HG03378 (cell line): ENCODE measurements around the gene ZNF598.
"Not testable (repeated sequence)": the region's sequence is repeated elsewhere in the genome, so short reads cannot be mapped to it uniquely, and the experiment has no call there.

ENCODE experiments used
- ATAC-seq: cut with Tn5 transposase; IDR thresholded peaks from one replicate; pipeline ENCODE4 v1.9.1; 2021; ENCODE audit warnings: mild to moderate bottlenecking, moderate library complexity; ENCODE audit not compliant: unreplicated experiment

ZNF598 gene

DNA sequence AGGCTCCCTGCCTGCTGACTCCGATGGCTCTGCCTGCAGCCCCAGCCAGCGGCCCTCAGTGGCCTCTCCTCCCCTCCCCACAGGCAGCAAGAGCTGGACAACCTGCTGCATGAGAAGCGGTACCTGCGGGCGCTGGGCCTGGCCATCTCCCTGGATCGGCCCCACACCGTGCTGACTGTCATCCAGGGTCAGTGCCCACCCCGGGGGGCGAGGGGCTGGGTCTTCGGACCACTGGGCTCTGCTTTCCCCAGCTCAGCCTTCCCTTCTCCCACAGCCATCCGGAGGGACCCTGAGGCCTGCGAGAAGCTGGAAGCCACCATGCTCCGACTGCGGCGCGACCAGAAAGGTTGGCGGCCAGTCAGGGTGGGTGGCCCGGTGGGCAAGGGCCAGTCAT is 31.7 kb downstream of the ZNF598 start:
- ATAC-seq: no peak

DNA sequence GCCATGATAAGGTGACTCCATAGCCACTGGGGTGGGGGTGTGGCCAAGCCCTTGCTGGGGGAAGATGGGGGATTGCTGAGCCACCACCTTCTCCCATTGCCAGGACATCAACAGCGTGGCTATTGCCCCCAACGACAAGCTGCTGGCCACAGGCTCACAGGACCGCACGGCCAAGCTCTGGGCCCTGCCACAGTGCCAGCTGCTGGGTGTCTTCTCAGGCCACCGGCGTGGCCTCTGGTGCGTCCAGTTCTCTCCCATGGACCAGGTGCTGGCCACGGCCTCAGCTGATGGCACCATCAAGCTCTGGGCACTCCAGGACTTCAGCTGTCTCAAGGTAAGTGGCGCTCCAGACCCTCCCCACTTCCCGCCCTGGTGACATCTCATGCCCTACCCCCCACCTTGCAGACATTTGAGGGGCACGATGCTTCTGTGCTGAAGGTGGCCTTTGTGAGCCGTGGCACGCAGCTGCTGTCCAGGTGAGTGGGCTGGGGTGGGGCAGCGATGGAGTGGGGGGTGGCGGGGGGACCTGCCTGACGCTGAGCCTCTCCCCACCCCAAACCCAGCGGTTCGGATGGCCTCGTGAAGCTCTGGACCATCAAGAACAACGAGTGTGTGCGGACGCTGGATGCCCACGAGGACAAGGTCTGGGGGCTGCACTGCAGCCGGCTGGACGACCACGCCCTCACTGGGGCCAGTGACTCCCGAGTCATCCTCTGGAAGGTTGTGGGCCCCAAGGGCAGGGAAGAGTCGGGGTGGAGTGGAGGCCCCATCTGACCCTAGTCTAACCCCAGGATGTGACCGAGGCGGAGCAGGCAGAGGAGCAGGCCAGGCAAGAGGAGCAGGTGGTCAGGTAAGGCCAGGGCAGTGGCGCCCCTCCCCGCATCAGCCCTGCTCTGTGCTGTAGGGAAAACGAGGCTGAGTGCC is 32.4 kb downstream of the ZNF598 start:
- no peak for ATAC-seq

DNA sequence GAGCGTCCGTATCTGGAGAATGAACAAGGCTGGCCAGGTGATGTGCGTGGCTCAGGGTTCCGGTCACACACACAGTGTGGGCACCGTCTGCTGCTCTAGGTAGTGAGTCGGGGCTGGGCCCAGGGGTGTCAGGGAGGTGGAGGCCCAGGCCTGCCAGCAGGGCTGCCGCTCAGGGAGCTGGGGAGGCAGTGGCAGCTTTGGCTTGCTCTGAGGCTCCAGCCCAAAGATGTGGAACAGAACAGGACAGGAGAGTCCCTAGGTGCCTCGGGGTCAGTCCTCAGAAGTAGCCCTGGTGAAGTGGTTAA is 33.5 kb downstream of the ZNF598 start:
- no peak for ATAC-seq

DNA sequence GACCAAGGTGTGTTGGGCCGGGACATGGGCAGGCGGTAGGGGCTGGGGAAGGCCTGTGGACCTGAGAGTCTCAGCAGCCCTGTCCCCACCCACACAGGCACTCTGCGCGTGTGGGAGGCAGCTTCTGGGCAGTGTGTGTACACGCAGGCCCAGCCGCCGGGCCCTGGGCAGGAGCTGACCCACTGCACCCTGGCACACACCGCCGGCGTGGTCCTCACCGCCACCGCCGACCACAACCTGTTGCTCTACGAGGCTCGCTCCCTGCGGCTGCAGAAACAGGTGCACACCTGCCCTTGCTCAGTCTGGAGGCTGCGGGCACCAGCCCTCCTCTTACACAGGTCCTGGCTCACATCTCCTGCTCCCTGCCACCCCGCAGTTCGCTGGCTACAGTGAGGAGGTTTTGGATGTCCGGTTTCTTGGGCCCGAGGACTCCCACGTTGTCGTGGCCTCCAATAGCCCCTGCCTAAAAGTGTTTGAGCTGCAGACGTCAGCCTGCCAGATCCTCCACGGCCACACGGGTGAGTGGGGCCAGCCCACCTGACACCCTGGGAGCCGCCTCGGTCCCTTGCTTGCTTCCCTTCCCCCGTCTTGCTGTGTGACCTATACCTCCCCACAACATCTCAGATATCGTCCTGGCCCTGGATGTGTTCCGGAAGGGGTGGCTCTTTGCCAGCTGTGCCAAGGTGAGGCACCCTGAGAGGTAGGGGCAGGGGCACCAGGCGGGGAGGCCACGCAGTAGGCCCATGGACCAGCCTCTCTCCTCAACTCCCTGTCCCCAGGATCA is 34.0 kb downstream of the ZNF598 start:
- no peak for ATAC-seq

DNA sequence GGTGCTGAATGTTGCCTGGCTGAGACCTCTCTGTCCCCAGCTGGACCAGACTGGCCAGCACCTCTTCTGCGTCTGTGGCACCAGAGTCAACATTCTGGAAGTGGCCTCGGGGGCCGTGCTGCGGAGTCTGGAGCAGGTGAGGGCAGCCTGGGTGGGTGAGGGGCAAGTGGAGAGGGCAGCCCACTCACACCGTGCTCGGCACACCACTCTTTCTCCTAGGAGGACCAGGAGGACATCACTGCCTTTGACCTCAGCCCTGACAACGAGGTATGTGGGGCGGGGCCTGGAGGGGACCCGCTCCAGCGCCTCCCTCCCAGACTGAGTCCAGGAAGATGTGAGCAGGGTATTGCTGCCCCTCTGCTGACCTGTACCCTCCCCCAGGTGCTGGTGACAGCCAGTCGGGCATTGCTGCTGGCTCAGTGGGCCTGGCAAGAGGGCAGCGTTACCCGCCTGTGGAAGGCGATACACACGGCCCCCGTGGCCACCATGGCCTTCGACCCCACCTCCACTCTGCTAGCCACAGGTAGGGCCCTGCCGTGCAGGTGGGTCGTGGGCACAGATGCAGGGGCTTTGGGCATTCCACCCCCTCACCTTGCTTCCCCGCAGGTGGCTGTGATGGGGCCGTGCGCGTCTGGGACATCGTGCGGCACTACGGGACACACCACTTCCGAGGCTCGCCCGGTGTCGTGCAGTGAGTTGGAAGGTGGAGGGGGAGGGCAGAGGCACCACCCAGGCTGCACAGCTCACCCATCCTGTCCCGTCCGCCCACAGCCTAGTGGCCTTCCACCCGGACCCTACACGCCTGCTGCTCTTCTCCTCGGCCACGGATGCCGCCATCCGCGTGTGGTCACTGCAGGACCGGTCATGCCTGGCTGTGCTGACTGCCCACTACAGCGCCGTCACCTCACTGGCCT is 35.2 kb downstream of the ZNF598 start:
- no peak for ATAC-seq

DNA sequence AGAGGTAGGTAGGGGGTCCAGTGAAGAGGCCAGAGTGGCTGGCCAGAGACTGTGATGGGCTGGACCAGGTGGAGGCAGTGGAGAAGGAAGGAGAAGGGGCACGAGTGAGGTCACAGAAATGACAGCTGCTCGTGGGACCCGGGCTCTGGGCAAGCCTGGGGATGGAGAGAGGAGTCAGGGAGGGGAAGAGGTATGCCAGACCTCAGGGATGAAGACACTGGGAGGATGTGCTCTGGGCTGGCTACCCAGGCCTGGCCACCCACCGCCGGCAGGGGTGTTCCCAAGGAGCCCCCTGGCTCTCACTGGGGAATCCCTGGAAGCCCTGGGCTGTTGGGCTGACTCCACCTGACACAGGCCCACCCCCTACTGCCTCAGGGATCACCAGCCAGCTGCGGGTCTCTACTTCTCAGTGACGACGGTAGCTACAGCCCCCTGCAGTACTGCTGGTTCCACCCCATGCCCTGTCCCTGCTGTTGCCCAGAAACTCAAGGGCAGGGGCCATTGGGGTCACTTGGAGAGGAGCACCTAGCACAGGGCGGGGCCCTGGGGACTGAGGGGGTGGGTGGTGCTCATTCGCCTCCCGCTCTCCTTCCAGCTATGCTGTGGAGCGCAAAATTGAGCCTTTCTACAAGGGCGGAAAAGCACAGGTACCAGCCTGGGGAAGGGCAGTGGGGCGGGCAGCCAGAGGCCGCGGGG is 36.0 kb downstream of the ZNF598 start:
- ATAC-seq: no peak

DNA sequence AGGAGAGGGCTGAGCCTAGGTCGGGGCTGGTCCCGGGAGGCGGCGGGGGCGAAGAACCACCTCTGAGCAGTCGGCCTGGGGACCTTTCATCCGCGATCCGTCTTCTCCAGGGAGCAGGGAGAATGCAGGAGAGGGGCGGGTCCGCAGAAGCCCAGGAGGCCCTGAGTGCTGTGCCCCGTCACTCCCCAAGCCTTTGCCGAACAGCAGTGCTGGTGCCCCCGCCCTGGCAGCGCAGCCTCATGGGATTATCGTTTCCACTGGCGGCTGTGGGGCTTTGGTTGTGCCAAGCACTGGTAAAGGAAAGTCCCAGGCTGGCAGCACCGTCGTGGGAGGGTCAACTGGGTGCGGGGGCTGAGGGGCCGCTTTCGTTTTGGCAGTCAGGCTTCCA is 37.1 kb downstream of the ZNF598 start:
- ATAC-seq: no peak

DNA sequence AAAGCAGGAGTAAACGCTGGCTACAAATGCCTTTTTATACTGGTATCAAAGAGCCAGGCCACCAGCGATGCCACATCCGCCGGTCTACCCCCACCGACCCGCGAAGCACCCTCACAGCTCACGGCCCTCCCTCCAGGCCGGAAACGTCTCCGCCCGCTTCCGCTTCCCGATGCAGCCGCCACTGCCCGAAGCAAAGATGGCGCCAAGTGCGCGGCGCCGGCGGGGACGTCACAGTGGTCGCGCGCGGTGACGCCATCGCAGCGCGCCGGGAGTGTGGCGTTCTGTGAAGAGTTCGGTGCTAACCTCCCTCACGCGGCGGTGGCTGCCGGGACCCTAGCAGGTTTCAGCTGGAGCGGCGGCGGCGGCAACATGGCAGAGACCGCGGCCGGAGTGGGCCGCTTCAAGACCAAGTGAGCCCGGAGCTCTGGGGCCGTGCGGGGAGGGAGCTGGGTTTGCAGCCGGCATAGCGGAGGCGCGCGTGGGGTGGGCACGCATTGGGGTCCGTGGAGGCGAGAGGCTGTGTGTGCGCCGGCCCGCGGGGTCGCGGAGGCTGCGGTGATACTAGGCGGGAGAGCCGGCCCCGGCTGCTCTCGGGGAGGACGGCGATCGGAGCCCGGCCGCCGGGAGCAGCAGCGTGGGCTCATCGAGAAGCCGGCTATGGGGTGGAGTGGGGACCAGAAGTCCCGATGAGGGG is 37.7 kb downstream of the ZNF598 start, which contains the start of gene TBL3:
Gene TBL3, plus strand, starts transcription at position 258 of the 694 bp plus-strand sequence. Its CDS starts 112 bp downstream, at position 370.
- ATAC-seq: peak; percentile 58

DNA sequence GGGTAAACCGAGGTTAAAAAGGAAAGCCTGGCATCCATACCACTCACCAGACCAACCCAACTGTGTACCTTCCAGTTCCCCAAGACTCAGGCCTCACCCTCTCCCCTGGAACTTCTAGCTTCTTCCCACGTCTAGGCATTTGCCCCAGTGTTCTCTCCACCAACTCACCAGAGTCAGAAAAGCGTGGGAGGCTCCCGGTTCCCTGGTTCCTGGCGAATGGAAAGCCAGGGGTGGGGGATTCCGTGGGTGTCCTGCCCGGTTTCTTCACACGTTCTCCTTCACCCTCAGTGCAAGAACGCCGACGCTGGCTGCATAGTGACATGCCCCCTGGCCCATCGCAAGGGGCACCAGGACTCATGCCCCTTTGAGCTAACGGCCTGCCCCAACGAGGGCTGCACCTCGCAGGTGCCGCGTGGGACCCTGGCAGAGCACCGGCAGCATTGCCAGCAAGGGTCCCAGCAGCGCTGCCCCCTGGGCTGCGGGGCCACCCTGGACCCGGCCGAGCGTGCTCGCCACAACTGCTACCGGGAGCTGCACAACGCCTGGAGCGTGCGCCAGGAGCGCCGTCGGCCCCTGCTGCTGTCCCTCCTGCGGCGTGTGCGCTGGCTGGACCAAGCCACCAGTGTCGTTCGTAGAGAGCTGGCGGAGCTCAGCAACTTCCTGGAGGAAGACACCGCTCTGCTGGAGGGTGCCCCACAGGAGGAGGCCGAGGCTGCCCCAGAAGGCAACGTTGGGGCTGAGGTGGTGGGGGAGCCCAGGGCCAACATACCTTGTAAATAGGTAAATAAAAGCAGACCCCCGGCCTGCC is 41.3 kb downstream of the ZNF598 start:
- no peak for ATAC-seq

DNA sequence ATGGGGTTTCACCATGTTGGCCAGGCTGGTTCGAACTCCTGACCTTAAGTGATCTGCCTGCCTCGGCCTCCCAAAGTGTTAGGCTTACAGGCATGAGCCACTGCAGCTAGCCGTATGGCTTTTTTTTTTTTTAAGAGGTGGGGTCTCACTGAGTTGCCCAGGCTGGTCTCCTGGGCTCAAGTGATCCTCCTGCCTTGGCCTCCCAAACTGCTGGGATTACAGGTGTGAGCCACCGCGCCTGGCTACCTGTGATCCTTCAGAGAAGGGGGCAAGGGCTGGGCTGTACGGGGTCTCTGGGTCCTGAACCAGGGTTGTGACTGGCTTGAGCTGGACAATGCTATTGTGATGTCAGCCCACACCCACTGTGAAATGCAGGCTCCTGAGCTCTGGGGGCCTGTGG is 43.2 kb downstream of the ZNF598 start, which contains the start of gene RNF151:
Gene RNF151, plus strand, starts transcription at position 397 of the 400 bp plus-strand sequence. CDS start 26 bp downstream, outside the sequence.
- no peak for ATAC-seq

DNA sequence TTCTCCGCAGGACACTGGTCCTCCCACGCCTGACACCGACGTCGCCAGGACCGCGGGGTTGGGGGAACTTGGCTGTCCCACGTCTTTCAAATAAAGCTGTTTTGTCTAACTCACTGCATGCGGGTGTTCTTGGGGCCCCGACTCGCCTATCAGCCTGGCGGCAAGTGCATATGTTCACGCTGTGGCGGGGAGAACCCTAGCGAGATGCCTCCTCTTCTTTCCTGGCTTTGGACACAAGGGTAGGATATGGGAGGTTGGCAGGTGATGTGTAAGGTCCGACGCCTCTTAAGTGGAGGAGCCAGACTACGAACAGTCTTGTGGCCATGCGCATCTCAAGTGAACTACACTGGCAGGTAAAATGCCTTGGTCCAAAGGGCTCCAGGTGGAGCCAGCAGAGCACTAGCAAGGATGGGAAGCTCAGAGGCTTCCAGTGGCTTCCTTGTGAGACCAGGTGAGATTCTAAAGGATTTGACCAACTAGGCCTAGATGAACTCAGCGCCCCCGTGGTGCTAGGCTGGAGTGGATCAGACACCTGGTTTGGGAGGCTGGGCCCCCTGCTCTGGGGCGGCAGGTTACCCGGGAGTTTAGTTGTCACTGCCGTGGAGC is 44.1 kb downstream of the ZNF598 start:
- no peak for ATAC-seq

DNA sequence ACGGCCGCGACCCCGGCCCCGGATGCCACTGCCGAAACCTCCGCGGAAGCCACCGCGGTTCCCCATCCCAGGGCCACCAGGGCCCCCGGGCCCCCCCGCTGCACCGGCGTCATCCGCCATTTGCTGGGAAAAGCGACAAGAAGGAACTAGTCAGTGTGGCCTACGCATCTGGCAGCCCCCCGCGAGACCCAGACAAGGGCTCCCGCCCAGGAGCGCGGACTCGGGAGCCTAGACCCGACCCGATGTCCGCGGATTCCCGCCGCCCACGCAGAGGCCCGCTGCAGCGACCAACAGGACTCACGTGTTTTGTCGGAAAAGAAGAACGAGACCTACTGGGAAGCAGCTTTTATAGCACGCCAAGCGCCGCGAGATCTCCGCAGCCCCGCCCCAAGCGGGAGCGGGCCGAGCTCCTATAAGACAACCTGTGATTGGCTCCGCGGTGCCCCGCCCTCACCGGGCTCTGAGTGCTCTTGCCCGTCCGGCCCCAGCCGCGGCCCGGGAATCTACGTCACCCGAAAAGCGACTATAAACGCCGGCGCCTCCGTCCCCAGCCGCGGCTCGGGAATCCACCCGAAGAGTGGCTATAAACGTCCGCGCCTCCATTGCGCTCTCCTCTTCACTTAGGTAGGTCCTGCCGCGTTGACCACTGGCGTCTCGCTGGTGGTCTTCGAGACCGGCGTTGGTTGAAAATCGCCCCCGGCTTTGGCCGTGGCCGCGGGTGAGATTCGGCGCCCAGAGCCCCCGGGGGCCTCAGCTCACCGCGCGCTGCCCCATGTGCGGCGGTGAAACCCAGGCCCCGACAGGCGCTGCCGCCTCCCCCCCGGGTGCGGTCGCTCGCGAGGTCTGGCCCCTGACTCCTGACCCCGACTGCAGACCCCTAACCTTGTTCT is 44.9 kb downstream of the ZNF598 start, which contains the start of gene RPS2:
Gene RPS2, minus strand, starts transcription at position 321 of the 890 bp plus-strand sequence. Its CDS starts 201 bp downstream, at position 120.
- peak; percentile 67 for ATAC-seq

DNA sequence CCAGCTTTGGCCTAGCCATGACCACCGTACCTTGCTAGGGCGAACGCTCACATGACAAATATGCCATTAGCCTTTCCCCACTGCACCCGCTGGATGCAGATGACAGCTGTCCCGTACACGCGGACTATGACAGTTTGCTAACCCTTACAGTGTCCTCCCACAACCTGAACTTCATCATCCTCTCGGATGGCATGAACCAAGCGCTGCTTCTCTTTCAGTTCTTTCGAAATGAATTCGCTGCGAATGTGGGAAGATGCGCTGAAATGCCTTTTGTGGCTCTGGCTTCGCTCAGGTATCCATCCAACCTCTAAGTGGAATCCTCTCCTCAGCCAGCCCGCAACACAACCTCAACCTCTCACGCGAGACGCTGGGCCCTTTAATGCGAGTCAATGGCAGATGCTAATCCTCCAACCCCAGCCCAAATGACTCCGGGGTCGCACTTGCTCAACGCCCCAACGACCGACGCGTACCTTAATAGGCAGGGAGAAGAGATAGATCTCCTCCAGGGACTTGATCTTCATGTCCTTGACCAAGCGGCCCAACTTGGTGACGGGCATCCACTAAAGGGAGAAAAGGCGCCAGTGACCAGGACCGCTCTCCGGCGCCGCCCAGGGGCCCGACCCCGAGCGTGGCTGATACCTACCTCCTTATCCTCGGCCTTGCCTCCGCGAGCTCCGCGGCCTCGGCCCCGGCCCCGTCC is 45.7 kb downstream of the ZNF598 start:
- ATAC-seq: no peak

DNA sequence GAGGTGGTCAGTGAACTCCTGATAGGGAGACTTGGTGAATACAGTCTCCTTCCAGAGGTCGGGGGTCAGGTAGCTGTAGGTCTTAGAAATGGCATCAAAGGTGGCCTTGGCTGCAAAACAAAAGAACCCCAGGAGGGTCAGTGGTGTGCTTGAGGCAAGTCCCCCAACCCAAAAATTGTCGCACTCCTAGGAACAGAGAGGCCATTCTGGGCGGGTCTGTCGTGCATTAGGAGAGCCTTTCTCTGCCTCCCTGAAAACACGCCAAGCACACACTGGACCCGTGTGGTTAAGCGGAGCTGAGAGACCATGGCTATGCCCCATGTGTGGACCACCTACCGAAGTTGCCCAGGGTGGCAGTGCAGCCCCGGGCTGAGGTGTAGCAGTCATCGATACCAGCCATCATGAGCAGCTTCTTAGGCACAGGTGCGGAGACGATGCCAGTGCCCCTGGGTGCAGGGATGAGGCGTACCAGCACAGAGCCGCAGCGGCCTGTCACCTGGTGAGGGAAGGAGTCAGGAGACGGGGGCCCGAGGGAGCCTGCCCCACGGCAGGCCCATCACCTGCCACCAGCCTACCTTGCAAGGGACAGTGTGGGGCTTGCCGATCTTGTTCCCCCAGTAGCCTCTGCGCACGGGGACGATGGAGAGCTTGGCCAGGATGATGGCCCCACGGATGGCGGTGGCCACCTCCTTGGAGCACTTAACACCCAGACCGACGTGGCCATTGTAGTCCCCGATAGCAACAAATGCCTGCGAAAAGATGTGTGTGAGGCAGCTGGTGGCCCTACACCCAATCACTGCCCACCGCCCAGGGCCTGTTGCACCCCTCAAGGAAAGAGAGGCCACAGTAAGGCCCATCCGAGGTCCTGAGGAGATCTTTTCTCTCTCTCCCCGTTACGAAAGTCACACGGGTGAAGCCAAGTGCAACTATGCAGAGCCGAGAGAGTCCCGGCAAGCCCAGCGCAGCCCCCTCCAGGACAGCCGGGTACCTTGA is 47.2 kb downstream of the ZNF598 start:
- ATAC-seq: not testable (repeated sequence)

DNA sequence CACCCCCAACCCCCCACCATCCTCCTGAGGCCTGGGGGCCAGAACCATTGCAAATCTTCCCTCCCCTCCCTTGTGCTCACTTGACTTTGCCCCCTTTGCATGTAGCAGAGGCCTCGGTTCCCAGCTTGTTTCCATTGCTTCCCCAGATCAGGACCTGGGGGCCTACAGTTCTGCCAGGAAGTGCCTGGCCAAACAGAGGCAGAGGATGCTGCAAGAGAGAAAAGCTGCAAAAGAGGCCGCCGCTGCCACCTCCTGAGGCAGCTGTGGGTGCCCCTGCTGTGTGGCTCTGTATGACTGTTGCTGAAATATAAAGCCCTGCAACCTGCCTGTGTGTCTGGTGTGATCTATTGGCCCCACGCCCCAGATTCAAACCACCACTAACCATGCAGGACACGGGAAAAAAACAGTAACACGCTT is 48.0 kb downstream of the ZNF598 start:
- no peak for ATAC-seq
